ENCODE measurements around the gene IFITM1. TPM values are rescaled to one million over a fixed set of nuclear protein-coding genes. Genes with fewer than 3 reads are reported as not detected.
"Not testable (repeated sequence)": the region's sequence is repeated elsewhere in the genome, so short reads cannot be mapped to it uniquely, and the experiment has no call there.

Gene IFITM1
- total RNA-seq, 1 experiment from 2014 or later: 0.37 TPM

GRCh38 chr11:328012-328411, 14.2 kb downstream of the IFITM1 start:
- Histone ChIP-seq H3K4me3 (no peak overlapping the region), H3K36me3 (no peaks in the 10 kb centered on the region), H3K27ac (no peak overlapping the region), H3K27me3 (replicated peaks) (no peaks in the 10 kb centered on the region), H3K4me1 (replicated peaks) (peaks cover 8% of the 10 kb centered on the region), H3K9me3 (replicated peaks) (no peaks in the 10 kb centered on the region)
- DNase-seq (ENCODE audit: low read depth in 1 of 2, low spot score in 2 of 2): no peak

GRCh38 chr11:328516-329100, 14.8 kb downstream of the IFITM1 start:
- not testable (repeated sequence) for H3K9me3 ChIP-seq (replicated peaks); H3K4me1 ChIP-seq (replicated peaks); DNase-seq (ENCODE audit: low read depth in 1 of 2, low spot score in 2 of 2); H3K4me3 ChIP-seq; H3K36me3 ChIP-seq; H3K27ac ChIP-seq; H3K27me3 ChIP-seq (replicated peaks)

GRCh38 chr11:329886-330253, 16.0 kb downstream of the IFITM1 start:
- no peaks in the 10 kb centered on the region for H3K27me3 ChIP-seq (replicated peaks)
- H3K4me3 ChIP-seq: no peak overlapping the region
- H3K27ac ChIP-seq: no peak overlapping the region
- no peak for DNase-seq (ENCODE audit: low read depth in 1 of 2, low spot score in 2 of 2)
- H3K36me3 ChIP-seq: no peaks in the 10 kb centered on the region
- peaks cover 8% of the 10 kb centered on the region for H3K4me1 ChIP-seq (replicated peaks)
- H3K9me3 ChIP-seq (replicated peaks): no peaks in the 10 kb centered on the region

GRCh38 chr11:330307-330693, 16.5 kb downstream of the IFITM1 start:
- Histone ChIP-seq H3K27ac (no peak overlapping the region), H3K4me1 (replicated peaks) (peaks cover 8% of the 10 kb centered on the region), H3K27me3 (replicated peaks) (no peaks in the 10 kb centered on the region), H3K4me3 (no peak overlapping the region), H3K36me3 (no peaks in the 10 kb centered on the region), H3K9me3 (replicated peaks) (no peaks in the 10 kb centered on the region)
- DNase-seq (ENCODE audit: low read depth in 1 of 2, low spot score in 2 of 2): no peak

- H3K27ac ChIP-seq: no peak overlapping the region
- H3K9me3 ChIP-seq (replicated peaks): no peaks in the 10 kb centered on the region
- no peak overlapping the region for H3K4me3 ChIP-seq
- H3K27me3 ChIP-seq (replicated peaks): no peaks in the 10 kb centered on the region
- no peaks in the 10 kb centered on the region for H3K36me3 ChIP-seq
- no peak for DNase-seq (ENCODE audit: low read depth in 1 of 2, low spot score in 2 of 2)
- H3K4me1 ChIP-seq (replicated peaks): peaks cover 8% of the 10 kb centered on the region
These were observed 17.0 kb downstream of the IFITM1 start for GRCh38 chr11:330694-331357.

GRCh38 chr11:331358-332060, 17.7 kb downstream of the IFITM1 start:
- no peaks in the 10 kb centered on the region for H3K27me3 ChIP-seq (replicated peaks)
- no peak for DNase-seq (ENCODE audit: low read depth in 1 of 2, low spot score in 2 of 2)
- no peak overlapping the region for H3K4me3 ChIP-seq
- no peaks in the 10 kb centered on the region for H3K36me3 ChIP-seq
- H3K9me3 ChIP-seq (replicated peaks): no peaks in the 10 kb centered on the region
- H3K27ac ChIP-seq: no peak overlapping the region
- H3K4me1 ChIP-seq (replicated peaks): peaks cover 8% of the 10 kb centered on the region

GRCh38 chr11:332651-333480, 19.0 kb downstream of the IFITM1 start:
- no peaks in the 10 kb centered on the region for H3K9me3 ChIP-seq (replicated peaks)
- H3K4me3 ChIP-seq: no peak overlapping the region
- no peaks in the 10 kb centered on the region for H3K27me3 ChIP-seq (replicated peaks)
- H3K4me1 ChIP-seq (replicated peaks): no peaks in the 10 kb centered on the region; the same call in 1 of the 2 replicates
- no peak for DNase-seq (ENCODE audit: low read depth in 1 of 2, low spot score in 2 of 2)
- H3K27ac ChIP-seq: no peak overlapping the region
- H3K36me3 ChIP-seq: no peaks in the 10 kb centered on the region

- not testable (repeated sequence) for H3K4me3 ChIP-seq; H3K27me3 ChIP-seq (replicated peaks)
These were observed 19.9 kb downstream of the IFITM1 start for GRCh38 chr11:333616-334263.

GRCh38 chr11:334264-334994, 20.6 kb downstream of the IFITM1 start:
- no peak for DNase-seq (ENCODE audit: low read depth in 1 of 2, low spot score in 2 of 2)
- H3K4me1 ChIP-seq (replicated peaks): no peaks in the 10 kb centered on the region; the same call in 1 of the 2 replicates
- no peak overlapping the region for H3K4me3 ChIP-seq
- H3K27me3 ChIP-seq (replicated peaks): no peaks in the 10 kb centered on the region
- H3K36me3 ChIP-seq: no peaks in the 10 kb centered on the region
- H3K9me3 ChIP-seq (replicated peaks): no peaks in the 10 kb centered on the region
- no peak overlapping the region for H3K27ac ChIP-seq

More at GRCh38 chr11:333616-334263, 19.9 kb downstream of the IFITM1 start:
- not testable (repeated sequence) for H3K9me3 ChIP-seq (replicated peaks); H3K4me1 ChIP-seq (replicated peaks); DNase-seq (ENCODE audit: low read depth in 1 of 2, low spot score in 2 of 2); H3K36me3 ChIP-seq; H3K27ac ChIP-seq

- Histone ChIP-seq H3K4me3 (no peak overlapping the region), H3K27me3 (replicated peaks) (0 out of 2 replicates have a peak, but pooled peaks cover 3% of the 10 kb centered on the region), H3K9me3 (replicated peaks) (no peaks in the 10 kb centered on the region), H3K4me1 (replicated peaks) (no peaks in the 10 kb centered on the region), H3K27ac (no peak overlapping the region), H3K36me3 (no peaks in the 10 kb centered on the region)
- no peak for DNase-seq (ENCODE audit: low read depth in 1 of 2, low spot score in 2 of 2)
These were observed 22.2 kb downstream of the IFITM1 start for GRCh38 chr11:335779-336658.

- no peaks in the 10 kb centered on the region for H3K9me3 ChIP-seq (replicated peaks)
- H3K4me1 ChIP-seq (replicated peaks): no peaks in the 10 kb centered on the region
- H3K27me3 ChIP-seq (replicated peaks): 0 out of 2 replicates have a peak, but pooled peaks cover 3% of the 10 kb centered on the region
- no peak for DNase-seq (ENCODE audit: low read depth in 1 of 2, low spot score in 2 of 2)
- no peaks in the 10 kb centered on the region for H3K36me3 ChIP-seq
- H3K27ac ChIP-seq: no peak overlapping the region
- H3K4me3 ChIP-seq: no peak overlapping the region
These were observed 22.9 kb downstream of the IFITM1 start for GRCh38 chr11:336659-337198.

- H3K27me3 ChIP-seq (replicated peaks): 0 out of 2 replicates have a peak, but pooled peaks cover 3% of the 10 kb centered on the region
- H3K36me3 ChIP-seq: no peaks in the 10 kb centered on the region
- H3K4me1 ChIP-seq (replicated peaks): 0 out of 2 replicates have a peak, but pooled peaks cover 7% of the 10 kb centered on the region
- no peak overlapping the region for H3K4me3 ChIP-seq
- no peak for DNase-seq (ENCODE audit: low read depth in 1 of 2, low spot score in 2 of 2)
- no peaks in the 10 kb centered on the region for H3K9me3 ChIP-seq (replicated peaks)
- H3K27ac ChIP-seq: no peak overlapping the region
These were observed 23.9 kb downstream of the IFITM1 start for GRCh38 chr11:337711-338110.

Data from SJSA1 (cell line).